Upper lobe of left lung (tissue), 4 donors: ENCODE measurements around the gene PDE8A.

Experiments used
- POLR2A ChIP-seq, 4 donors: fragments of 450-650 bp; IDR thresholded peaks; one replicate each; pipeline ENCODE4 v1.5.1; 2016 to 2017; ENCODE audit warnings: antibody characterized with exemption in 4 of 4, mild to moderate bottlenecking in 2 of 4
- POLR2AphosphoS5 ChIP-seq, 2 donors: sonication (generic); formaldehyde crosslinking; IDR thresholded peaks; one replicate each; pipeline ENCODE4 v1.5.1; 2017; ENCODE audit warnings: antibody characterized with exemption in 2 of 2
- TF ChIP-seq, protein P1 (sequence below), 6 experiments: fragments of 450-650 bp in 4 of 6; fragments of 200-600 bp in 2 of 6; sonication (generic) in 2 of 6; IDR thresholded peaks; one replicate each; pipeline ENCODE4 v1.5.1; 2016 to 2019; ENCODE audit warnings: antibody characterized with exemption in 6 of 6

DNA sequence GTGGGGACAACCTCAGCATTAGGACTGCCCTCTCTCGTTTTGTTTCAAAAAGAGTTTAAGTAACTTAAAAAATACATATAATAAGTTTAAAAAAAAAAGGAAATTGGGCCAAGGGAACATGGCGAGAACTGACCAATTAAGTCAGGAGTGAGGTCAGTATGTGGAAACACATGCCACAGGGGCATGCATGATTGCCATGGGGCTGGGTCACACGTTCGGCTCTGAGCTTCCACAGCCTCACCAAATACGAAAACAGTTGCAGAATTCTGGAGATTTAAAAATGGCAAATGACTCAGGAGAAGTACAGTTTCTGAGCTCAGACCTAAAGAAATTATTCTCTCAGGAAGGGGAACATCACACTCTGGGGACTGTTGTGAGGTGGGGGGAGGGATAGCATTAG, 24.1 kb downstream of the PDE8A start:
- TF ChIP-seq POLR2AphosphoS5 (IDR thresholded peaks at IDR 0.05) (no peak), POLR2A (IDR thresholded peaks at IDR 0.05) (no peak)
- TF ChIP-seq, protein P1, sequence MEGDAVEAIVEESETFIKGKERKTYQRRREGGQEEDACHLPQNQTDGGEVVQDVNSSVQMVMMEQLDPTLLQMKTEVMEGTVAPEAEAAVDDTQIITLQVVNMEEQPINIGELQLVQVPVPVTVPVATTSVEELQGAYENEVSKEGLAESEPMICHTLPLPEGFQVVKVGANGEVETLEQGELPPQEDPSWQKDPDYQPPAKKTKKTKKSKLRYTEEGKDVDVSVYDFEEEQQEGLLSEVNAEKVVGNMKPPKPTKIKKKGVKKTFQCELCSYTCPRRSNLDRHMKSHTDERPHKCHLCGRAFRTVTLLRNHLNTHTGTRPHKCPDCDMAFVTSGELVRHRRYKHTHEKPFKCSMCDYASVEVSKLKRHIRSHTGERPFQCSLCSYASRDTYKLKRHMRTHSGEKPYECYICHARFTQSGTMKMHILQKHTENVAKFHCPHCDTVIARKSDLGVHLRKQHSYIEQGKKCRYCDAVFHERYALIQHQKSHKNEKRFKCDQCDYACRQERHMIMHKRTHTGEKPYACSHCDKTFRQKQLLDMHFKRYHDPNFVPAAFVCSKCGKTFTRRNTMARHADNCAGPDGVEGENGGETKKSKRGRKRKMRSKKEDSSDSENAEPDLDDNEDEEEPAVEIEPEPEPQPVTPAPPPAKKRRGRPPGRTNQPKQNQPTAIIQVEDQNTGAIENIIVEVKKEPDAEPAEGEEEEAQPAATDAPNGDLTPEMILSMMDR (IDR thresholded peaks at IDR 0.05) = no peak
